ENCODE data around the gene ZNF653.

The ZNF653 gene

GRCh38 chr19:11448923-11449554 is 56.6 kb downstream of the ZNF653 start:
- no peaks in the 10 kb centered on the region for H3K27me3 ChIP-seq (ENCODE audit: control insufficient read depth, insufficient read depth, low read length)
- no peak overlapping the region for H3K27ac ChIP-seq (ENCODE audit: low read length)

GRCh38 chr19:11448410-11448809 is 57.2 kb downstream of the ZNF653 start:
- H3K4me3 ChIP-seq (ENCODE audit: low read length) = no peak overlapping the region
- peaks cover 10% of the 10 kb centered on the region for H3K4me1 ChIP-seq (ENCODE audit: control insufficient read depth, low read depth, low read length)
- H3K27me3 ChIP-seq (ENCODE audit: control insufficient read depth, insufficient read depth, low read length) = no peaks in the 10 kb centered on the region
- H3K36me3 ChIP-seq (ENCODE audit: control insufficient read depth, low read depth, low read length) = peaks cover 47% of the 10 kb centered on the region
- H3K27ac ChIP-seq (ENCODE audit: low read length) = no peak overlapping the region
- no peak overlapping the region for H3K9ac ChIP-seq (ENCODE audit: low read length)
- H3K9me3 ChIP-seq (ENCODE audit: control insufficient read depth, low read depth, low read length) = no peaks in the 10 kb centered on the region

More at GRCh38 chr19:11448923-11449554, 56.6 kb downstream of the ZNF653 start:
- Histone ChIP-seq H3K4me1 (ENCODE audit: control insufficient read depth, low read depth, low read length) (peaks cover 10% of the 10 kb centered on the region), H3K9ac (ENCODE audit: low read length) (no peak overlapping the region), H3K9me3 (ENCODE audit: control insufficient read depth, low read depth, low read length) (no peaks in the 10 kb centered on the region), H3K4me3 (ENCODE audit: low read length) (no peak overlapping the region), H3K36me3 (ENCODE audit: control insufficient read depth, low read depth, low read length) (peaks cover 44% of the 10 kb centered on the region)

DNA sequence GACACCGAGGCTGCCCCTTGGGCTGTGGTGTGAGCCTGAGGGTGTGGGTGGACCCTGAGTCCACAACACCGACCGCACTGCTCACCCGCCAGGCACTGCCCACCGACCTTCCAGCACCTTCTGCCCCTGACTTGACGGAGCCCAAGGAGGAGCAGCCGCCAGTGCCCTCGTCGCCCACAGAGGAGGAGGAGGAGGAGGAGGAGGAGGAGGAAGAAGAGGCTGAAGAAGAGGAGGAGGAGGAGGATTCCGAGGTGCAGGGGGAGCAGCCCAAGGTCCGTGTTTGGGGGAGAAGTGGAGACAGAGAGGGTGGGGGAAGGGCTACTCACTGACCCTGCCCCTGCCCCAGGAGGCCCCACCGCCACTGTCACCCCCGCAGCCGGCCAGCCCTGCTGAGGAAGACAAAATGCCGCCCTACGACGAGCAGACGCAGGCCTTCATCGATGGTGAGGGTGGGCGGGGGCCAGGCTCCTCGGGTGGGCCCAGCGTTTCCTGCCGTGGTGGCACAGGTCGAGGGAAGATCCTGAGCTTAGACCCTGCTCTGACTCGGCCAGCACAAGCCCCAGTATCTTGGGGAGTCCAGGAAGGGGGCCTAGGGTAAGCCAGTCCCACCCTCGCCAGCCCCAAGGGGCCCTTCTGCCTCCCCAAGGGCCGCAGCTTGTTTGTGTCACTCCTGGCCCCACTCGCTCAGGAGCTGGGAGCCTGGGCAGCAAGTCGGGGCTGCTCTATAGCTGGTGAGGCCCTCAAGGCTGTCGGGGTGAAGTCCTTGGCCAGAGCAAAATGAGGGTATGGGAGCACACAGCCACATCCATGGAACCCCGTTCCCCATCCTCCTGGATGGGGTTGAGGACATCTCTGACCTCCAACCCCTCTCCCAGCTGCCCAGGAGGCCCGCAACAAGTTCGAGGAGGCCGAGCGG is 58.0 kb downstream of the ZNF653 start:
- no peaks in the 10 kb centered on the region for H3K27me3 ChIP-seq (ENCODE audit: control insufficient read depth, insufficient read depth, low read length)
- no peaks in the 10 kb centered on the region for H3K9me3 ChIP-seq (ENCODE audit: control insufficient read depth, low read depth, low read length)
- H3K9ac ChIP-seq (ENCODE audit: low read length) = no peak overlapping the region
- no peak overlapping the region for H3K4me3 ChIP-seq (ENCODE audit: low read length)
- H3K27ac ChIP-seq (ENCODE audit: low read length) = no peak overlapping the region
- peaks cover 10% of the 10 kb centered on the region for H3K4me1 ChIP-seq (ENCODE audit: control insufficient read depth, low read depth, low read length)
- H3K36me3 ChIP-seq (ENCODE audit: control insufficient read depth, low read depth, low read length) = peaks cover 47% of the 10 kb centered on the region

DNA sequence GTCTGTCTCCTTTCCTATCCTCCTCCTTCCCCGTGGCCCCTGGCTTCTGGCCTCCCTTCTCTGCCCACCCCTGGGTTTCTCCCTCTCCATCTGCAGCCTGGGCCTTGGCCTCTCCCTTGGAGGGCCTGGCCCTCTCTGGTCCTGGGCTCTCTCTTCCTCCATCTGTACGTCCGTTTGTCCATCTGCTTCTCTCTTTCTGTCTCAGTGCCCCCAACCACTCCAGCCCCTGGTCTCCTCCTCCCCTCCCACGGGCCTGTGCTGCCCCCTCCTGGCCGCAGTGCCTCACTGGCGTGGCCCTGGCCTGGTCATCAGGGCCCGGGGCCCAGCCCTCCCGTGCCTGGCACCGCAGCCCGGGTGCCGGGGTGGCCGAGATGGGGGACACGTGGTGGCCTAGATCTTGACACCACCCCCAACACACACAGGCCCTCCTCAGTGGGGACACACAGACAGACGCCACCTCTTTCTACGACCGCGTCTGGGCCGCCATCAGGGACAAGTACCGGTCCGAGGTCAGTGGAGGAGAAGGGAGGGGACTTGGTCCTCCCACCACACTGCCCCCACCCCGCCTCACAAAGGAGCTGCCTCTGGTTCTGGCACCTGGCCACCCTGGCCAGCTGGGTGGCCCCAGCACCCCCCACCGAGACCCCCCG is 58.9 kb downstream of the ZNF653 start:
- no peaks in the 10 kb centered on the region for H3K27me3 ChIP-seq (ENCODE audit: control insufficient read depth, insufficient read depth, low read length)
- H3K4me1 ChIP-seq (ENCODE audit: control insufficient read depth, low read depth, low read length) = peaks cover 3% of the 10 kb centered on the region
- no peaks in the 10 kb centered on the region for H3K9me3 ChIP-seq (ENCODE audit: control insufficient read depth, low read depth, low read length)
- H3K27ac ChIP-seq (ENCODE audit: low read length) = no peak overlapping the region
- no peak overlapping the region for H3K9ac ChIP-seq (ENCODE audit: low read length)
- H3K4me3 ChIP-seq (ENCODE audit: low read length) = no peak overlapping the region
- peaks cover 55% of the 10 kb centered on the region for H3K36me3 ChIP-seq (ENCODE audit: control insufficient read depth, low read depth, low read length)

DNA sequence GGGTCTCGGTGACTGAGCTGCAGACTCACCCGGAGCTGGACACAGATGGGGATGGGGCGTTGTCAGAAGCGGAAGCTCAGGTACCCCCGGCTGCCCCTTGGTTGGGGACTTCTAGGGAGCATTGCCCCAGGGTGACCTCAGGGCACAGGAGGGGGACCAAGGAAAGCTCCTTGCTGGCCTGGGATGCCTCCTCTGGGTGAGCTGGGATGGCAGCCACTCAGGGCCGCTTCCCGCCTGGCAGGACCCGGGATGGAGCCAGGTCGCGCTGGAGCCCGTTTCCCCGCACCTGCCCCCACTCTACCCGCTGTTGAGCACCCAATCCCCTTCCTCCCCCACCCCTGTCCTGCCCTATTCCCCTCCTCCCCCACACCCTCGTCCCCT is 59.4 kb downstream of the ZNF653 start:
- Histone ChIP-seq H3K9me3 (ENCODE audit: control insufficient read depth, low read depth, low read length) (no peaks in the 10 kb centered on the region), H3K4me1 (ENCODE audit: control insufficient read depth, low read depth, low read length) (no peaks in the 10 kb centered on the region), H3K9ac (ENCODE audit: low read length) (no peak overlapping the region), H3K36me3 (ENCODE audit: control insufficient read depth, low read depth, low read length) (peaks cover 60% of the 10 kb centered on the region), H3K27me3 (ENCODE audit: control insufficient read depth, insufficient read depth, low read length) (no peaks in the 10 kb centered on the region), H3K27ac (ENCODE audit: low read length) (no peak overlapping the region), H3K4me3 (ENCODE audit: low read length) (no peak overlapping the region)

GRCh38 chr19:11445141-11445540 is 60.5 kb downstream of the ZNF653 start:
- Histone ChIP-seq H3K4me1 (ENCODE audit: control insufficient read depth, low read depth, low read length) (no peaks in the 10 kb centered on the region), H3K27me3 (ENCODE audit: control insufficient read depth, insufficient read depth, low read length) (no peaks in the 10 kb centered on the region), H3K36me3 (ENCODE audit: control insufficient read depth, low read depth, low read length) (peaks cover 65% of the 10 kb centered on the region), H3K4me3 (ENCODE audit: low read length) (no peak overlapping the region), H3K27ac (ENCODE audit: low read length) (no peak overlapping the region), H3K9me3 (ENCODE audit: control insufficient read depth, low read depth, low read length) (no peaks in the 10 kb centered on the region), H3K9ac (ENCODE audit: low read length) (no peak overlapping the region)

GRCh38 chr19:11444059-11444458 is 61.6 kb downstream of the ZNF653 start:
- no peaks in the 10 kb centered on the region for H3K4me1 ChIP-seq (ENCODE audit: control insufficient read depth, low read depth, low read length)
- no peak overlapping the region for H3K9ac ChIP-seq (ENCODE audit: low read length)
- no peak overlapping the region for H3K4me3 ChIP-seq (ENCODE audit: low read length)
- H3K9me3 ChIP-seq (ENCODE audit: control insufficient read depth, low read depth, low read length) = no peaks in the 10 kb centered on the region
- peaks cover 58% of the 10 kb centered on the region for H3K36me3 ChIP-seq (ENCODE audit: control insufficient read depth, low read depth, low read length)
- H3K27ac ChIP-seq (ENCODE audit: low read length) = no peak overlapping the region
- no peaks in the 10 kb centered on the region for H3K27me3 ChIP-seq (ENCODE audit: control insufficient read depth, insufficient read depth, low read length)

- no peaks in the 10 kb centered on the region for H3K27me3 ChIP-seq (ENCODE audit: control insufficient read depth, insufficient read depth, low read length)
- no peak overlapping the region for H3K9ac ChIP-seq (ENCODE audit: low read length)
- no peaks in the 10 kb centered on the region for H3K9me3 ChIP-seq (ENCODE audit: control insufficient read depth, low read depth, low read length)
- H3K4me1 ChIP-seq (ENCODE audit: control insufficient read depth, low read depth, low read length) = no peaks in the 10 kb centered on the region
- H3K36me3 ChIP-seq (ENCODE audit: control insufficient read depth, low read depth, low read length) = peaks cover 32% of the 10 kb centered on the region
- no peak overlapping the region for H3K4me3 ChIP-seq (ENCODE audit: low read length)
- H3K27ac ChIP-seq (ENCODE audit: low read length) = no peak overlapping the region
Measured at GRCh38 chr19:11437955-11438354, 67.7 kb downstream of the ZNF653 start.

DNA sequence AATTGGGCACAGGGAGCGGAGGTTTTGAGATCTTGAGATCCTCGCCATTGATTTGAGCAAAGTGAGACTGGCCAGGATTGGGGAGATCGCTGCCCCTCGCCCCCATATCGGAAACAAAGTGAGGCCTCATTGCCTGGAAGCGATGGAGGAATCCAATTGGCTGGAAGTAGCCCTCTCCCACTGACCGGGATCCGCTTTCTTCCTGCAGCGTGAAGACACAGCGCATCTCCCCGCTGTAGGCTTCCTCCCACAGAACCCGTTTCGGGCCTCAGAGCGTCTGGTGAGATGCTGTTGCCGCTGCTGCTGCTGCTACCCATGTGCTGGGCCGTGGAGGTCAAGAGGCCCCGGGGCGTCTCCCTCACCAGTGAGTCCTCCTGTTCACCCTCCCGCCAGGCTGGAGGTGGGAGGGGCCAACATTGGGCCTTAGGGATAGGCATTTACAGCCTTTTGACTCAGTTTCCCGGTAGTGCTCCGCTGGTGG is 69.8 kb downstream of the ZNF653 start:
- Histone ChIP-seq H3K27ac (ENCODE audit: low read length) (peak overlapping the region; percentile 78), H3K9me3 (ENCODE audit: control insufficient read depth, low read depth, low read length) (no peaks in the 10 kb centered on the region), H3K36me3 (ENCODE audit: control insufficient read depth, low read depth, low read length) (peaks cover 16% of the 10 kb centered on the region), H3K4me1 (ENCODE audit: control insufficient read depth, low read depth, low read length) (no peaks in the 10 kb centered on the region), H3K4me3 (ENCODE audit: low read length) (peak overlapping the region; percentile 77), H3K9ac (ENCODE audit: low read length) (peak overlapping the region; percentile 86), H3K27me3 (ENCODE audit: control insufficient read depth, insufficient read depth, low read length) (no peaks in the 10 kb centered on the region)

DNA sequence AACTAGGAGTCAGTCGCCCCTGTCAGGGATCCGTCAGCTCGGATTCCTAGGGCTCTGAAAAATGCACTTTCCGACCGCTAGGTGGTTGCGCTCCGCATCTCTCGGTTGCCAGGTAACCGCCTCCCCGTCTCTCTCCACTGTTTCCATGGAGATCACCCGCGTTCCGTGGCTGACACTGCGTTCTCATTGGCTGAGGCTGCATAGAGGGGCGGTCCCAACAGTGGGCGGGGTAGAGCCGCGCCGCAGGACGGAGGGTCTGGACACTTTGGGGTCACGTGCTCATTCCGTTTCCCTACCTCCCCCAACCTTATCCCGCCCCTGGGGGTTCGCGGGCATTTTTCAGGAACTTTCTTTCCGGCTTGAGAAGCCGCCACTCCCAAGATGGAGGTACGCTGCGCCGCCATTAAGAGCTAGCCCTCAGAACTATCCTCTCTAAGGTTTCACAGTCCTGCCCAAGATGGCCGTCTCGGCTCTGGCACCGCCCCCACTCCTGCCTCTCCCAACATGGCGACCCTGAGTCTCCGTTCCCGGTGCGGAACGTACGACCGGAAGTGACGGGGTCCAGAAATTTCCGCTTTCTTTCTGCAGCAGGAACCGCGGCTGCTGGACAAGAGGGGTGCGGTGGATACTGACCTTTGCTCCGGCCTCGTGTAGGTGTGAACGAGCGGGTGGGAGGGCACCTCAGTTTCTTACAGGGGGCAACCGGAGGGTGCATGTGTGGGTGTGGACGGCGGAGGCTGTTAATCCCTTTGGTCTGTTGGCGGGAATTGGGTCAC is 70.4 kb downstream of the ZNF653 start, which contains the start of the genes ODAD3 and PRKCSH:
Gene ODAD3, minus strand, starts transcription at position 65 of the 776 bp plus-strand sequence. CDS start 105 bp downstream, outside the sequence.
Gene PRKCSH, plus strand, starts transcription at position 579 of the 776 bp plus-strand sequence. CDS start 483 bp downstream, outside the sequence.
- peak within 1 kb of the TSS; percentile 86 for H3K9ac ChIP-seq (ENCODE audit: low read length)
- H3K27me3 ChIP-seq (ENCODE audit: control insufficient read depth, insufficient read depth, low read length) = no peaks in the 10 kb centered on the region
- H3K4me1 ChIP-seq (ENCODE audit: control insufficient read depth, low read depth, low read length) = no peaks in the 10 kb centered on the region
- H3K9me3 ChIP-seq (ENCODE audit: control insufficient read depth, low read depth, low read length) = no peaks in the 10 kb centered on the region
- H3K27ac ChIP-seq (ENCODE audit: low read length) = peak within 1 kb of the TSS; percentile 78
- H3K36me3 ChIP-seq (ENCODE audit: control insufficient read depth, low read depth, low read length) = peaks cover 14% of the 10 kb centered on the region
- H3K4me3 ChIP-seq (ENCODE audit: low read length) = peak within 1 kb of the TSS; percentile 77

GRCh38 chr19:11434703-11435056 is 71.0 kb downstream of the ZNF653 start:
- Histone ChIP-seq H3K36me3 (ENCODE audit: control insufficient read depth, low read depth, low read length) (peaks cover 14% of the 10 kb centered on the region), H3K9me3 (ENCODE audit: control insufficient read depth, low read depth, low read length) (no peaks in the 10 kb centered on the region), H3K27me3 (ENCODE audit: control insufficient read depth, insufficient read depth, low read length) (no peaks in the 10 kb centered on the region), H3K4me3 (ENCODE audit: low read length) (peak overlapping the region; percentile 63), H3K27ac (ENCODE audit: low read length) (peak overlapping the region; percentile 13), H3K4me1 (ENCODE audit: control insufficient read depth, low read depth, low read length) (no peaks in the 10 kb centered on the region), H3K9ac (ENCODE audit: low read length) (peak overlapping the region; percentile 39)
